Nephron progenitor cell (in vitro differentiated cells): ENCODE measurements around the gene HYI.

Source experiments
- DNase-seq: peaks from one replicate; pipeline ENCODE4 v3.0.0; 2021
- H3K27ac Mint-ChIP-seq: 2 replicates; pipeline ENCODE4 v1.8.0; 2021; ENCODE audit warnings: mild to moderate bottlenecking, moderate library complexity, mixed read lengths
- H3K27me3 Mint-ChIP-seq: 2 replicates; pipeline ENCODE4 v1.8.0; 2021; ENCODE audit warnings: mild to moderate bottlenecking, low read depth, mixed read lengths; ENCODE audit not compliant: poor library complexity
- H3K36me3 Mint-ChIP-seq: 2 replicates; pipeline ENCODE4 v1.8.0; 2021; ENCODE audit warnings: low read depth, mixed read lengths
- H3K4me1 Mint-ChIP-seq: 2 replicates; pipeline ENCODE4 v1.8.0; 2021; ENCODE audit warnings: mixed read lengths
- H3K4me3 Mint-ChIP-seq: 2 replicates; pipeline ENCODE4 v1.8.0; 2021; ENCODE audit warnings: mild to moderate bottlenecking, moderate library complexity, mixed read lengths
- H3K9me3 Mint-ChIP-seq: 2 replicates; pipeline ENCODE4 v1.8.0; 2021; ENCODE audit warnings: mild to moderate bottlenecking, moderate library complexity, mixed read lengths
- CTCF ChIP-seq: fragments of 200-600 bp; sonication (generic); IDR thresholded peaks from 2 replicates; pipeline ENCODE4 v1.5.0; 2021; ENCODE audit warnings: antibody characterized with exemption

Gene HYI

DNA sequence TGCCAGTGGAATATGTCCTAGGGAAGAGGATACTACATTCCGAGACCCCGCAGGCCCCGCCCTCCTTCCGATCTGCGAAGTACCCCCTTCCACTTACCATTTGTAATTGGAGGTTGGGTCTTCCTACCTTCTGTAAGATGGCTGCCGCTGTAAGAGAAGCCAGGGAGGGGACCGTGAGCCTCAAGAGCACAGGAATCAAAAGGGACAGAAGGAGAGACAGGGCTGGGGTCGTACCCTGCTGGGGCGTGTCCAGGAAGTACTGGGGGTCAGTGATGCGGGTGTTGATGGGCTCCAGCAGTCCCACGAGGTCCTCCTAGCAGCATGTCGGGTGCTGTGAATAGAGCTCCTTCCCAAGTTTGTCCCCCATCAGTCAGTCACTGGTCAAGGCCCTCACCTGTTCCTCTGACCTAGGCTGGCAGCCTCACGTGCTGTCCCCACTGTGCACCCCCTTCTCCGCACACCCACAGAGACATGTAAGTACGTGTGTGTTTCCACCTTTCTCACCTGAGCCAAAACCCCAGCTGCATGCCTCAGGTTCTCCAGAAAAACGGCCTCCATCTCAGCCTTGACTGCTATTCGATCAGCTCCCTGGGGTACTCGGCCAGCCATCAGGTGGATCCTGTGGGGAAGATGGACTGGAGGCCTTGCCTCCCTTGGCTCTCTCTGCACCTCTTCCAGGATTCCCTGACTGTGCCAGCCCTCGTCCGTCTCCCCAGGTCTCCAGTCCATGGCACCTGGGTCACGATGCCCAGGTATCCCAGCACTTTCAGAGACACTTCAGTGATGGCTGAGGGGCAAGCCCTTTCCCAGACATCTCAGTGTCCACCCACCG is 1.8 kb downstream of the HYI start:
- TF ChIP-seq CTCF = no peak
- Mint-ChIP-seq H3K4me1 (peaks cover 32% of the 10 kb centered on the region), H3K27me3 (peaks cover 3% of the 10 kb centered on the region), H3K36me3 (peaks cover 52% of the 10 kb centered on the region), H3K9me3 (peaks cover 15% of the 10 kb centered on the region), H3K27ac (peak overlapping the region; percentile 54), H3K4me3 (peak overlapping the region; percentile 83)
- no peak for DNase-seq

DNA sequence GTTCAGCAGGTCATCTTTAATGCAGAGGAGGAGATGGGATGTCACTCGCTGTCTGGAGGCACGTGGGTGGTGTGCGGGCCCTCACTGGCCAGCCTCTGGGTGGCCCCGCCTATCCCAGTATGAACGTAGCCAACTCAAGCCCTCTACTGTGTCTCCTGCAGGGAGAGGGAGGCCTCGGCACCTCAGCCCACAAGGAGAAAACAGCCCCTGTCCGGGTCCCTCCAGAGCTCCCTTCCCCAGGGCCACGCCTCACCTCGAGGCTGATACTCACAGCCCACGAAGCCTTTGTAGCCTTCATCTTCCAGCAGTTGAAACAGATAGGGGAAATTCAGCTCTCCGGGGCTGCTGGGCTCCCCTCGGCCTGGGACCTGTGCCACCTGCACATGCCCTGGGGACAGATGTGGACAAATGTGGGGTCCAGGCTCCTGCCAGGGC is 2.6 kb downstream of the HYI start:
- peaks cover 56% of the 10 kb centered on the region for H3K36me3 Mint-ChIP-seq

GRCh38 chr1:43450251-43450941 is 3.3 kb downstream of the HYI start:
- Mint-ChIP-seq H3K27me3 (no peaks in the 10 kb centered on the region), H3K36me3 (peaks cover 52% of the 10 kb centered on the region), H3K27ac (peak overlapping the region; percentile 47), H3K4me1 (peaks cover 38% of the 10 kb centered on the region), H3K4me3 (no peak overlapping the region), H3K9me3 (peaks cover 10% of the 10 kb centered on the region)
- no peak for TF ChIP-seq CTCF
- DNase-seq = no peak

More for the DNA sequence above, 2.6 kb downstream of the HYI start:
- H3K9me3 Mint-ChIP-seq = peaks cover 15% of the 10 kb centered on the region
- peaks cover 34% of the 10 kb centered on the region for H3K4me1 Mint-ChIP-seq
- no peak for TF ChIP-seq CTCF
- no peak overlapping the region for H3K4me3 Mint-ChIP-seq
- H3K27ac Mint-ChIP-seq = peak overlapping the region; percentile 47
- DNase-seq = no peak
- H3K27me3 Mint-ChIP-seq = no peaks in the 10 kb centered on the region

GRCh38 chr1:43449708-43450069 is 4.0 kb downstream of the HYI start:
- peaks cover 50% of the 10 kb centered on the region for H3K36me3 Mint-ChIP-seq
- no peaks in the 10 kb centered on the region for H3K27me3 Mint-ChIP-seq
- peaks cover 38% of the 10 kb centered on the region for H3K4me1 Mint-ChIP-seq
- H3K27ac Mint-ChIP-seq = no peak overlapping the region
- H3K9me3 Mint-ChIP-seq = peaks cover 5% of the 10 kb centered on the region
- no peak for TF ChIP-seq CTCF
- no peak overlapping the region for H3K4me3 Mint-ChIP-seq
- no peak for DNase-seq

DNA sequence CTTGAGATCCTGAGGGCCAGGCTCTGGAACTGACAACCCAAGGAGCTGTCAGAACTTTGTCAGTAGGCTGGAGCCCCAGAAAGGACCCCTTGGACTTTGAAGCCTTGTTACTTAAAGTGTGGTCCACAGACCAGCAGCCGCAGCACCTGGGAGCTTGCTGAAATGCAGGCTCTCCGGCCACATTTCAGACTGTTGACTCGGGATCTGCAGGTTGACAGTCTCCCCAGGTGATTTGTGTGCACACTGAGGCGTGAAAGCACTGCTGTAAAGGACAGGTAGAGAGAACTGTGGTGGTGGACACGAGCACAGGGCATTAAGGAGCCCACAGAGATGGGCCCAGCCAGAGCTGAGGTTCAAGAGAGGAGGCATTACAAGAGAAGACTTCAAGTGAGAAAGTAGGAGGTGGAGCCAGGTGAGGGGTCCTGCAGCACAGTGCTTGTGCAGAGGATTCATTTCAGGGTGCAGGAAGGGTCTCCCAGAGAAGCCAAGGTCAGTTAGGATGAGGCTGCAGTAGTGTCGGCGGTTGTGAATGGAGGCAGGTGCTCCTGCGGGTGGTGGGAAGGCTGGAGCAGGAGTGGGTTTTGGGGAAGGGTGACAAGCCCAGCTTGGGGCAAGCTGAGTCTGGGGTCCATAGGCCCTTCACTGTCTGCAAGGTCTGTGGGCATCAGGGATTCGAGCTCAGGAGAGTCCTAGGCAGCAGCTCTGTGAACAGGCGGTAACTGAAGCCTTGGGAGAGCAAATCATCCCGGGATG is 4.6 kb downstream of the HYI start:
- Mint-ChIP-seq H3K4me3 (no peak overlapping the region), H3K9me3 (no peaks in the 10 kb centered on the region), H3K36me3 (peaks cover 49% of the 10 kb centered on the region), H3K27ac (peak overlapping the region; percentile 84), H3K27me3 (no peaks in the 10 kb centered on the region), H3K4me1 (peaks cover 36% of the 10 kb centered on the region)
- no peak for TF ChIP-seq CTCF
- DNase-seq = no peak
